DOHH2 (cell line): Measurements from ENCODE around the gene KCNAB3.

Experiments
- H3F3A ChIP-seq: fragments of 200-600 bp; sonication (generic), shearing (Covaris generic); 2 replicates; pipeline ENCODE4 v1.6.0; 2016; ENCODE audit warnings: antibody characterized with exemption, mild to moderate bottlenecking; ENCODE audit not compliant: control insufficient read depth, insufficient read depth
- H3K27ac ChIP-seq: fragments of 200-600 bp; sonication (generic); 2 replicates; pipeline ENCODE4 v1.5.1; 2014; ENCODE audit warnings: low read depth, mild to moderate bottlenecking, low read length, moderate library complexity
- H3K27me3 ChIP-seq: fragments of 200-600 bp; sonication (generic); 2 replicates; pipeline ENCODE4 v1.6.1; 2014; ENCODE audit warnings: mild to moderate bottlenecking, low read length, mixed read lengths; ENCODE audit not compliant: control insufficient read depth
- H3K36me3 ChIP-seq: fragments of 200-600 bp; sonication (generic); 2 replicates; pipeline ENCODE4 v1.6.1; 2014; ENCODE audit warnings: mild to moderate bottlenecking, low read length, moderate library complexity, mixed read lengths; ENCODE audit not compliant: control insufficient read depth
- H3K4me1 ChIP-seq: fragments of 200-600 bp; sonication (generic); 2 replicates; pipeline ENCODE4 v1.6.1; 2014; ENCODE audit warnings: mild to moderate bottlenecking, low read length, mixed read lengths; ENCODE audit not compliant: control insufficient read depth
- H3K4me2 ChIP-seq: fragments of 200-600 bp; sonication (generic); 2 replicates; pipeline ENCODE4 v1.6.0; 2014; ENCODE audit warnings: mild to moderate bottlenecking, low read length, moderate library complexity
- H3K4me3 ChIP-seq: fragments of 200-600 bp; sonication (generic); 2 replicates; pipeline ENCODE4 v1.5.1; 2014; ENCODE audit warnings: mild to moderate bottlenecking, low read length, mixed read lengths
- H3K79me2 ChIP-seq: fragments of 200-600 bp; sonication (generic); 2 replicates; pipeline ENCODE4 v1.6.1; 2014; ENCODE audit warnings: mild to moderate bottlenecking, low read length, mixed read lengths; ENCODE audit not compliant: control insufficient read depth
- H3K9me2 ChIP-seq: fragments of 200-600 bp; sonication (generic); replicated peaks from 2 replicates; pipeline ENCODE4 v1.6.1; 2014; ENCODE audit warnings: mild to moderate bottlenecking, low read length, mixed read lengths; ENCODE audit not compliant: control insufficient read depth
- H3K9me3 ChIP-seq: fragments of 200-600 bp; sonication (generic); 2 replicates; pipeline ENCODE4 v1.6.1; 2014; ENCODE audit warnings: antibody characterized with exemption, low read length, mixed read lengths; ENCODE audit not compliant: control insufficient read depth, insufficient read depth
- H4K20me1 ChIP-seq: fragments of 200-600 bp; sonication (generic); 2 replicates; pipeline ENCODE4 v1.6.0; 2014; ENCODE audit warnings: low read depth, mild to moderate bottlenecking, antibody characterized with exemption, low read length, moderate library complexity; ENCODE audit not compliant: control insufficient read depth, insufficient read depth
- CTCF ChIP-seq: fragments of 200-600 bp; sonication (generic); IDR thresholded peaks from one replicate; pipeline ENCODE4 v1.5.1; 2014; ENCODE audit warnings: antibody characterized with exemption, mild to moderate bottlenecking, low read depth, low read length; ENCODE audit not compliant: poor library complexity, severe bottlenecking
- EZH2phosphoT487 ChIP-seq: fragments of 200-600 bp; sonication (generic); IDR thresholded peaks from 2 replicates; pipeline ENCODE4 v1.6.1; 2017; ENCODE audit warnings: borderline replicate concordance, mild to moderate bottlenecking, antibody characterized with exemption, low read length, moderate library complexity, mixed read lengths

KCNAB3 gene

GRCh38 chr17:7930841-7931631, 1.4 kb upstream of the KCNAB3 start:
- peaks cover 49% of the 10 kb centered on the region for H3K79me2 ChIP-seq
- no peaks in the 10 kb centered on the region for H4K20me1 ChIP-seq
- H3K27ac ChIP-seq: no peak overlapping the region
- H3K9me2 ChIP-seq: no peaks in the 10 kb centered on the region
- peak overlapping the region; percentile 96 for H3K4me3 ChIP-seq
- peaks cover 27% of the 10 kb centered on the region for H3K4me1 ChIP-seq
- H3K27me3 ChIP-seq: no peaks in the 10 kb centered on the region
- peak overlapping the region; percentile 70 for H3K4me2 ChIP-seq
- no peaks in the 10 kb centered on the region for H3K9me3 ChIP-seq
- no peak for TF ChIP-seq EZH2phosphoT487
- TF ChIP-seq CTCF: no peak
- no peaks in the 10 kb centered on the region for H3F3A ChIP-seq
- peaks cover 31% of the 10 kb centered on the region for H3K36me3 ChIP-seq

GRCh38 chr17:7927596-7927995, 2.1 kb downstream of the KCNAB3 start:
- no peak overlapping the region for H3K27ac ChIP-seq
- peaks cover 19% of the 10 kb centered on the region for H3K4me1 ChIP-seq
- no peak overlapping the region for H3K4me3 ChIP-seq
- H3K27me3 ChIP-seq: no peaks in the 10 kb centered on the region
- H3F3A ChIP-seq: no peaks in the 10 kb centered on the region
- H4K20me1 ChIP-seq: no peaks in the 10 kb centered on the region
- no peaks in the 10 kb centered on the region for H3K9me2 ChIP-seq
- H3K9me3 ChIP-seq: no peaks in the 10 kb centered on the region
- no peak overlapping the region for H3K4me2 ChIP-seq
- H3K36me3 ChIP-seq: peaks cover 15% of the 10 kb centered on the region
- H3K79me2 ChIP-seq: peaks cover 22% of the 10 kb centered on the region
- TF ChIP-seq CTCF (no peak), EZH2phosphoT487 (no peak)

GRCh38 chr17:7922845-7923628, 6.6 kb downstream of the KCNAB3 start:
- Histone ChIP-seq H3K27ac (no peak overlapping the region), H3F3A (peaks cover 6% of the 10 kb centered on the region; the same call in 1 of the 2 replicates), H3K4me2 (peak overlapping the region; percentile 75), H3K79me2 (no peaks in the 10 kb centered on the region), H3K4me1 (peaks cover 15% of the 10 kb centered on the region), H3K27me3 (no peaks in the 10 kb centered on the region), H3K36me3 (0 out of 2 replicates have a peak, but pooled peaks cover 5% of the 10 kb centered on the region), H3K4me3 (peak overlapping the region; percentile 55), H4K20me1 (no peaks in the 10 kb centered on the region), H3K9me2 (no peaks in the 10 kb centered on the region), H3K9me3 (no peaks in the 10 kb centered on the region)
- no peak for TF ChIP-seq EZH2phosphoT487
- TF ChIP-seq CTCF: peak; percentile 30
